Nephron progenitor cell (in vitro differentiated cells): ENCODE results near the gene CDC14A.

Experiments
- DNase-seq: peaks from one replicate; pipeline ENCODE4 v3.0.0; 2021
- H3K27ac Mint-ChIP-seq: 2 replicates; pipeline ENCODE4 v1.8.0; 2021; ENCODE audit warnings: mild to moderate bottlenecking, moderate library complexity, mixed read lengths
- H3K27me3 Mint-ChIP-seq: 2 replicates; pipeline ENCODE4 v1.8.0; 2021; ENCODE audit warnings: mild to moderate bottlenecking, low read depth, mixed read lengths; ENCODE audit not compliant: poor library complexity
- H3K36me3 Mint-ChIP-seq: 2 replicates; pipeline ENCODE4 v1.8.0; 2021; ENCODE audit warnings: low read depth, mixed read lengths
- H3K4me1 Mint-ChIP-seq: 2 replicates; pipeline ENCODE4 v1.8.0; 2021; ENCODE audit warnings: mixed read lengths
- H3K4me3 Mint-ChIP-seq: 2 replicates; pipeline ENCODE4 v1.8.0; 2021; ENCODE audit warnings: mild to moderate bottlenecking, moderate library complexity, mixed read lengths
- H3K9me3 Mint-ChIP-seq: 2 replicates; pipeline ENCODE4 v1.8.0; 2021; ENCODE audit warnings: mild to moderate bottlenecking, moderate library complexity, mixed read lengths
- TF ChIP-seq, protein P1 (sequence below): fragments of 200-600 bp; sonication (generic); IDR thresholded peaks from 2 replicates; pipeline ENCODE4 v1.5.0; 2021; ENCODE audit warnings: antibody characterized with exemption

Gene CDC14A

DNA sequence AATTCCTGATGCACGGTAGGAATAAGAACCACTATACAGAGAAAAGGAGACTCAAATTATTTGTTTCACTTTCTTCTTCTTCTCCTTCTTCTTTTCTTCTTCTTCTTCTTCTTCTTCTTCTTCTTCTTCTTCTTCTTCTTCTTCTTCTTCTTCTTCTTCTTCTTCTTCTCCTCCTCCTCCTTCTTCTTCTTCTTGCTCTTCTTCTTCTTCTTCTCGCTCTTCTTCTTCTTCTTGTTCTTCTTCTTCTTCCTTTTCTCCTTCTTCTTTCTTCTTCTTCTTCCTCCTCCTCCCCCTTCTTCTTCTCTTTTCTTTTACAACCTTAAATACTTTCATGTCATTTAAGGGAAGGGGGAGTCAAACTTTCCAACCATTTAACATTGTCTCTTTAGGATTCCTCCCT is 174.6 kb downstream of the CDC14A start:
- peaks cover 8% of the 10 kb centered on the region for H3K4me1 Mint-ChIP-seq
- H3K36me3 Mint-ChIP-seq, result no peaks in the 10 kb centered on the region
- H3K9me3 Mint-ChIP-seq, result peaks cover 3% of the 10 kb centered on the region
- DNase-seq, result no peak
- peaks cover 13% of the 10 kb centered on the region for H3K27me3 Mint-ChIP-seq
- TF ChIP-seq, protein P1, sequence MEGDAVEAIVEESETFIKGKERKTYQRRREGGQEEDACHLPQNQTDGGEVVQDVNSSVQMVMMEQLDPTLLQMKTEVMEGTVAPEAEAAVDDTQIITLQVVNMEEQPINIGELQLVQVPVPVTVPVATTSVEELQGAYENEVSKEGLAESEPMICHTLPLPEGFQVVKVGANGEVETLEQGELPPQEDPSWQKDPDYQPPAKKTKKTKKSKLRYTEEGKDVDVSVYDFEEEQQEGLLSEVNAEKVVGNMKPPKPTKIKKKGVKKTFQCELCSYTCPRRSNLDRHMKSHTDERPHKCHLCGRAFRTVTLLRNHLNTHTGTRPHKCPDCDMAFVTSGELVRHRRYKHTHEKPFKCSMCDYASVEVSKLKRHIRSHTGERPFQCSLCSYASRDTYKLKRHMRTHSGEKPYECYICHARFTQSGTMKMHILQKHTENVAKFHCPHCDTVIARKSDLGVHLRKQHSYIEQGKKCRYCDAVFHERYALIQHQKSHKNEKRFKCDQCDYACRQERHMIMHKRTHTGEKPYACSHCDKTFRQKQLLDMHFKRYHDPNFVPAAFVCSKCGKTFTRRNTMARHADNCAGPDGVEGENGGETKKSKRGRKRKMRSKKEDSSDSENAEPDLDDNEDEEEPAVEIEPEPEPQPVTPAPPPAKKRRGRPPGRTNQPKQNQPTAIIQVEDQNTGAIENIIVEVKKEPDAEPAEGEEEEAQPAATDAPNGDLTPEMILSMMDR, result no peak
- H3K27ac Mint-ChIP-seq, result no peak overlapping the region
- H3K4me3 Mint-ChIP-seq, result no peak overlapping the region

DNA sequence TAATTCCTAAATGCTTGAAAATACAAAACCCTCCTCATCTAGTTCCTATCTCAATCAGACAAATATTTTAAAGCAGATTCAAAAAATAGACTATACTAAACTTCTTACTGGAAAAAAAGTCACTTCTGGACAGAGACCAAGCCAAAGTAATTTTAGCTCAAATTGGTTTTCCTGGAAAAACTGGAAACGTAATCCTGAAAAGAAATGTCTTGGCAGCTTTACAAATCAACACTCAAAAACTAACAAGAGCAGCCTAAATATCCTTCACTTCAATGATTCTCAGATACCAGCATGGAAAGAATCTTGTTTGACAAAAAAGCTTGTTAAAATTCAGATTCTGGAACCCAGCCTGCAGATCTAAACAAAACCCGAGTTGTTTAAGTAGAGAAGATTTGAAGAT is 176.6 kb downstream of the CDC14A start:
- Mint-ChIP-seq H3K36me3 (no peaks in the 10 kb centered on the region), H3K27ac (no peak overlapping the region), H3K4me1 (peaks cover 2% of the 10 kb centered on the region), H3K4me3 (no peak overlapping the region), H3K9me3 (peaks cover 3% of the 10 kb centered on the region), H3K27me3 (peaks cover 15% of the 10 kb centered on the region)
- DNase-seq, result no peak
- TF ChIP-seq, protein P1, result no peak

DNA sequence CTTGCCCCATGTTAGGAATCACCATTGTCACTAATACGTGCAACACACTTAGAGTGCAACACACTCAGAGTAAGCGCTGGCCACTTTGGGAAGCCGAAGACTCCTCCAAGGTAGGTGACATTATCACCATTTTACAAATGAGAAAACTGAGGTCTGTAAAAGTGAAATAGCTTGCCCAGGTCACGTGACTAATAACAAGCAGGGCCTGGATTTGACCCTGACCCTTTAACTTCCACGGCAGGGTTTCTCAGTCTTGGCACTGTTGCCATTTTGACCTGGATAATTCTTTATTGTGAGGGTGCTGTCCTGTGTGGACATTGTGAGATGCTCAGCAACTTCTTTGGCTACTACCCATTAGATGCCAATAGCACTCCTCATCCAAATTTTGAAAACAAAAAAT is 177.8 kb downstream of the CDC14A start:
- Mint-ChIP-seq H3K4me1 (peaks cover 3% of the 10 kb centered on the region), H3K27ac (no peak overlapping the region), H3K9me3 (peaks cover 3% of the 10 kb centered on the region), H3K4me3 (no peak overlapping the region), H3K27me3 (peaks cover 23% of the 10 kb centered on the region), H3K36me3 (no peaks in the 10 kb centered on the region)
- TF ChIP-seq, protein P1, result no peak
- DNase-seq, result no peak

DNA sequence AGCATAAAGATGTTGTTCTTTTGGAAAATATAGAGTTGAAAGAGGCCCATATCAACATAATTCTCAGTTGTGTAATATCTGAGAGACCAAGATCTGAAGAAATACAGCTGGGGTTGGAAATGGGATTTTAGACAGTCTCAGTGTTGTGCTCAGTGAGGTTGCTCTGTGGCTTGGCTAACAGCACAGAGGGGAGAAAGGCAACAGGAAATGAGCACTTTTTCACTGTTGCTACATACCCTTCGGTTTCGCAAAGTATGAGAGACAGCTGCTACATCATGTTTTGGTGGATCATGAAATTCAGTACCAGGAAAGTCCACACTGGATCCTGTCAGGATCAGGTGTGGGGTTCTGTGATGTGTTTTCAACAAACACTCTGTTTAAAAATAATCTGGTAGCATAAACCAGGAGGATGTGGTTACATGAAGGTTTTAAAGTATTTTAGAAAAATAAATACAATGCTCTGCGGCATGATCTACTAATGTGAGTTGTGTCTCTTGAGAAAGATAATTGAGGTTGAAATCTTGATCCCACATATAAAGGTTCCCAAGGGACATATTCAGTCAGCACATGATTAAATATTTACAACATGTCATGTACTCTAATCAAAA is 178.7 kb downstream of the CDC14A start:
- Mint-ChIP-seq H3K36me3 (no peaks in the 10 kb centered on the region), H3K9me3 (peaks cover 3% of the 10 kb centered on the region), H3K27me3 (peaks cover 32% of the 10 kb centered on the region), H3K4me1 (peaks cover 6% of the 10 kb centered on the region), H3K27ac (no peak overlapping the region), H3K4me3 (no peak overlapping the region)
- TF ChIP-seq, protein P1, result no peak
- no peak for DNase-seq

DNA sequence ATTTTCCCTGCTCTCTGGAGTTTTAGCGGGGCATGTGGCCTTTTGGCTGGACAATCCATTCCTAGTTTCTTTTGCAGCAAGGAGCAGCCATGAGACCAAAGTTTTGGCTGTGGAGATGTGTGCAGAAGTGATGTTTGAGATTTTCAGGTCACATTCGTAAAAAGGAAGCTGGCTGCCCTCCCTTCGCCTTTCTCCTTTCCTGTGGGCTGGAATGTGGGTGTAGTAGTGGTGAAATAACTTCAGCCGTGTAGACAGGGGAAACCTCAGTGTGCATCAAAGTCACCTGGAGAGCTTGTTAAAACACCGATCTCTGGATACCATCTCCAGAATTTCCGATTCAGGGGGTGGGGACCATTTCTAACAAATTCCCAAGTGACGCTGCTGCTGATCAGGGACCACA is 180.3 kb downstream of the CDC14A start:
- Mint-ChIP-seq H3K27ac (no peak overlapping the region), H3K36me3 (no peaks in the 10 kb centered on the region), H3K9me3 (peaks cover 3% of the 10 kb centered on the region), H3K27me3 (peaks cover 45% of the 10 kb centered on the region), H3K4me3 (no peak overlapping the region), H3K4me1 (peaks cover 6% of the 10 kb centered on the region)
- TF ChIP-seq, protein P1, result no peak
- no peak for DNase-seq

DNA sequence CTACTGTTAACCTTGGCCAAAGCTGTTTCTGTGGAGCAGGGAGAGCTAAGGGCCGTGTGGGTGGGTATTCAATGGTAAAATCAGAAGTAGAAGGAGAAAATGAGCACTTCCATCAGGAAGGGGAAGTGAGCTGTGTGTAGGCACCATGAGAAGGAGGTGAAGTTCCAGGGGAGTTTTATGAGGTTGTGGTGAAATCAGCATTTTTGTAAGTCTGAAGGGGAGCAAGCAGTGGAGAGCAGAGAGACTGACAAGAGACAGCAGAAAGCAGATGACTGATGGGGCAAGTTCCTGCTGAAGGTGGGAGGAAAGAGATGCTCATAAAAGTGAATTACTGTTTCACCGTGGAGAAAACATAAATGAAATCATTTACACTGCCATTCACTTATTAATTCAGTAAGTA is 183.0 kb downstream of the CDC14A start:
- DNase-seq, result no peak
- no peak overlapping the region for H3K4me3 Mint-ChIP-seq
- H3K9me3 Mint-ChIP-seq, result no peaks in the 10 kb centered on the region
- no peak overlapping the region for H3K27ac Mint-ChIP-seq
- no peaks in the 10 kb centered on the region for H3K36me3 Mint-ChIP-seq
- TF ChIP-seq, protein P1, result no peak
- peaks cover 14% of the 10 kb centered on the region for H3K4me1 Mint-ChIP-seq
- peaks cover 63% of the 10 kb centered on the region for H3K27me3 Mint-ChIP-seq
